GM13977 (cell line): Measurements from ENCODE around the gene LPAR6.

Source experiments
- DNase-seq: peaks from one replicate; pipeline ENCODE4 v3.0.0; 2012; ENCODE audit warnings: low spot score
- in situ Hi-C: fragments of 300-500 bp; cut with MboI; formaldehyde crosslinking; loops from one replicate; pipeline ENCODE4 v1.12.0; 2022; ENCODE audit warnings: low sequenced_read_pairs, low pct_unique_long_range_greater_than_20kb, mixed read lengths, inconsistent platforms; ENCODE audit not compliant: unreplicated experiment
- TF ChIP-seq, protein P1 (sequence below): IDR thresholded peaks from 2 replicates; pipeline ENCODE4 v1.5.1; 2012; ENCODE audit warnings: mild to moderate bottlenecking, control low read depth; ENCODE audit not compliant: insufficient read depth; ENCODE audit errors: extremely low read depth, missing control alignments

LPAR6 gene

DNA sequence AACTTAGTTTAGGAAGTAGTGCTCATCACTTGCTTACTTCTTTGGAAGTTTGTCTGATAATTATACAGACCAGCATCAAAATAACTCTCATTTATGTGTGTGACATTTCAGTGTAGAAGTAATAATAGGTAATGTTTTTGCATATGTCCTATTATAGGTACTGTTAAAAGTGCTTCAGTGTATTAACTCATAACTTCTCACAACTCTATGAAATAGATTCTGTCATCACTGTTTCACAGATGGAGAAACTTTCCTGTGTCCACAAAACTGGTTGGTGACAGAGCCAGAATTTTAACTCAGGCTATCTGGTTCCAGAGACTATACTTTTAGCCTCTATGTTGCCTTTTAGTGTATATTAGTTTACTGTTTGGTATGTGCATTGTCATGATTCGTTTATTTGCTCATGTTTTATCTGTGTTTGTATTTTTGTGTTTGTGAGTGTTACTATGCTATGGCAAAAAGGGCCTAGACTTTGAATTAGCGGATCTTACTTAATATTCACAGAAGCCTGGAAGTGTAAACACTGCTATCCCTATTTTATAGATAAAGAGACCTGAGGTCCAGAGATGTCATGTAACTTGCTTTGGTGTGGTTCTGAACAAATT lies 12.7 kb downstream of the LPAR6 start:
- DNase-seq = no peak
- in situ Hi-C loops = loop anchor here (5.0 kb wide), 1 partner anchor 177 kb away; no protein-coding TSS in a partner anchor
- TF ChIP-seq, protein P1, sequence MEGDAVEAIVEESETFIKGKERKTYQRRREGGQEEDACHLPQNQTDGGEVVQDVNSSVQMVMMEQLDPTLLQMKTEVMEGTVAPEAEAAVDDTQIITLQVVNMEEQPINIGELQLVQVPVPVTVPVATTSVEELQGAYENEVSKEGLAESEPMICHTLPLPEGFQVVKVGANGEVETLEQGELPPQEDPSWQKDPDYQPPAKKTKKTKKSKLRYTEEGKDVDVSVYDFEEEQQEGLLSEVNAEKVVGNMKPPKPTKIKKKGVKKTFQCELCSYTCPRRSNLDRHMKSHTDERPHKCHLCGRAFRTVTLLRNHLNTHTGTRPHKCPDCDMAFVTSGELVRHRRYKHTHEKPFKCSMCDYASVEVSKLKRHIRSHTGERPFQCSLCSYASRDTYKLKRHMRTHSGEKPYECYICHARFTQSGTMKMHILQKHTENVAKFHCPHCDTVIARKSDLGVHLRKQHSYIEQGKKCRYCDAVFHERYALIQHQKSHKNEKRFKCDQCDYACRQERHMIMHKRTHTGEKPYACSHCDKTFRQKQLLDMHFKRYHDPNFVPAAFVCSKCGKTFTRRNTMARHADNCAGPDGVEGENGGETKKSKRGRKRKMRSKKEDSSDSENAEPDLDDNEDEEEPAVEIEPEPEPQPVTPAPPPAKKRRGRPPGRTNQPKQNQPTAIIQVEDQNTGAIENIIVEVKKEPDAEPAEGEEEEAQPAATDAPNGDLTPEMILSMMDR = no peak

DNA sequence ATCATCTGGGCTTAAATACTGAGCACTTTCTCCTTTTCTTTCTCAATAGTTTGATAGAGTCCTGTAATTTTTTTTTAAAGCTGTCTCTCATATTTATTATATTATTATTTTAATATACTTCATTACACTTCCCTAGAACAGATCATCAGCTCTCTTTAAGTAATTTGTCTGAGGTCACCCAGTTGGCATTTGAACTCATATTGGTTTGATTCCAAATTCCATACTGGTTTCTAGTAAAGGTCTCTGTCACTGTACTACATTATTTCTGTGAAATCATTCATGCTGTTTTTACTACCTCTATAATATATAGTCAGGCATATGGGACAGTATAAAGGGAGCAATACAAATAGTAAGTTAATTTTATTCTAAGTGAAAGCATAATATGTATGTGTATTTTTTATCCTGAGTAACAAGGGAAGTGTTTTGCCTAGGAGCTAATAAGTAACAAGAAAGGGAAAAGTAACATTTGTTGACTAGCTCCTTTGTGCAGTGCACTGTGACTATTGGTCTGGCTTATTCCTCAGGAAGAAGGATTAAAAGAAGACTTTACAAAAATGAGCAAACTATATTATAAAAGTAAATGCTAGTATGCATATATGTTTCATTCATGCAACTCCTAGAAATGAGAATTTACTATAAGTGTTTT lies 14.3 kb downstream of the LPAR6 start:
- TF ChIP-seq, protein P1 = no peak
- in situ Hi-C loops = no loop called here

DNA sequence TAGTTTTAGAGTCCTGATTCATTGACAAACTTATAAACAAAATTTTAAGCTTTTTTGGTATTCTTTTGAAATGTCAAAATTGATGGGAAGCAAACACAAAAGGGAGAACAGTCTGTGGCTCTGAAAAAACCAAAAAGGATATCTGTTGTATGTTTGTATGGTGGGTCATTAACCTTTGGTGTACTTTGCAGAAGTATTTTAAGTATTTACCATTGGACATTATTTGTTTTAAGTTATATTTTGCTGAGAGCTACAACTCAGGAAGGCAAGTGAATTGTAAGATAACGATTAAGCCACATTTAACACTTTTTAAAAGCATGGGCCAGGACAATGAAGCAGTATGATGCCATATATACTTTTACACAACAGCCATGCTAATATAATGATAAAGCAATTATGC lies 15.2 kb downstream of the LPAR6 start:
- in situ Hi-C loops = no loop called here
- DNase-seq = no peak
- TF ChIP-seq, protein P1 = no peak

More for the DNA sequence above, 14.3 kb downstream of the LPAR6 start:
- DNase-seq = no peak

DNA sequence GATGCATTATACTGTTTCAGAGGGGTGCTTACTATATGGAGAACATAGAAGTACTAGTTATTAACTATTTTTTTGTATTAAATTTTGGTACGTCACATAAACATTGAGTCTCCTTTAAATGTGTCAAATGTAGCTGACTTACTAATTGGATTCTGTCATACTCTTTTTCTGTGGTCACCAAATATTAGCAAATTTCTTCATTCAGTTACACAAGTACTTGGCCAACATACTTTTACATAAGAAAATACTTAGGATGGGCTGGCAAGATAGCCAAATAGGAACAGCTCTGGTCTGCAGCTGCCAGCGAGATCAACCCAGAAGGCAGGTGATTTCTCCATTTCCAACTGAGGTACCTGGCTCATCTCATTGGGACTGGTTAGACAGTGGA lies 19.2 kb downstream of the LPAR6 start:
- in situ Hi-C loops = no loop called here
- DNase-seq = no peak
- TF ChIP-seq, protein P1 = no peak

DNA sequence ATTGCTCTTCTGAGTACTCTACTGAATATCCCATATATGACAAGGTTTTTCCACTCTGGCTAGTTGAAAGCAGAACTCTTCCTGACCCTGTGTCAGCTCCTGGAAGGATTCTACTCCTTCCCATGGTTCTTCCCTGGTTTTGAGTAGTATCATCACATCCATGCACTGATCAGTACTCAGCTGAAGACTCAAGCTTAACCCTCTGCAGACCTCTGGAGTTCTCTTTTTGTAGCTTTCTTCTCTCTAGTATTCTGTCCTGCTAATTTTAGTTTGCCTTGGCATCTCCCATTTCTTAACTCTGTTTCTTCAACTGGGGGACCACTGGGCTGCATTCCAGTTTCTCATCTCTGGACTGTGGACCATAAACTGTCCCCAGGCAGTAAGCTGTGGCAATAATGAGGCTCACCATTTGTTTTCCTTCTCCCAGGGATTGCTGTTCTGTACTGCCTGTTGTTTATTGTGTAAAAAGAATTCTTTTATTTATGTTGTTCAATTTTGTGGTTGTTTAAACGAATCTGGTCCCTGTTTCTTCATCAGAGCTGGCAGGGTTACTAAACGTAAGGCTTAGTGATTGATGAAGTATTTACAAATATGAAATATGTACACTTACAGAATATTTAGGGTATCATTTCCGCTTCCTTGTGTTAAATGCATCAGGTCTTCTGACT lies 19.7 kb downstream of the LPAR6 start:
- in situ Hi-C loops = no loop called here
- no peak for DNase-seq
- TF ChIP-seq, protein P1 = no peak

DNA sequence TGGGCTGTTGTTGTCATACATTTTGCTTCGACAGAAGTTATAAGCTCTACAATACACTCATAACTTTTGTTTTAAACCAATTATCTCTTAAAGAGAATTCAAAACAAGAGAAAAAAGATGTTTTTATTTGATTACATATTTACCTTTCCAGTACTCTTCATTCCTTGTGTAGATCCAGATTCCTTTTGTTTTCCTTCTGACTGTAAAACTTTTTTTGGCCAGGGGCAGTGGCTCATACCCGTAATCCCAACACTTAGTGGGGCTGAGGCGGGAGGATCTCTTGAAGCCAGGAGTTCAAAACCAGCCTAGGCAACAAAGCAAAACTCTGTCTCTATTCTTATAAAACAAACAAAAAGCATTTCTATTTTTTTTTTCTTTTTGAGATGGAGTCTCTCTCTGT lies 21.7 kb downstream of the LPAR6 start:
- TF ChIP-seq, protein P1 = no peak
- no peak for DNase-seq
- in situ Hi-C loops = no loop called here
